Hepatocyte (in vitro differentiated cells): ENCODE measurements around the gene SSBP3. TPM values are rescaled to one million over a fixed set of nuclear protein-coding genes. Genes with fewer than 3 reads are reported as not detected.

Source experiments
- DNase-seq: peaks from one replicate; pipeline ENCODE4 v3.0.0-alpha.2; 2016; ENCODE audit warnings: low spot score
- H2AFZ ChIP-seq: fragments of 200-600 bp; sonication (generic); 2 replicates; pipeline ENCODE4 v1.6.0; 2016; ENCODE audit warnings: antibody characterized with exemption, mild to moderate bottlenecking
- H3K27ac ChIP-seq: fragments of 200-600 bp; sonication (generic); 2 replicates; pipeline ENCODE4 v1.5.1; 2016; ENCODE audit warnings: mild to moderate bottlenecking
- H3K27me3 ChIP-seq: fragments of 200-600 bp; sonication (generic); 2 replicates; pipeline ENCODE4 v1.6.1; 2016
- H3K36me3 ChIP-seq: fragments of 200-600 bp; sonication (generic); replicated peaks from 2 replicates; pipeline ENCODE4 v1.5.1; 2016; ENCODE audit warnings: low read depth; ENCODE audit not compliant: insufficient read depth
- H3K4me1 ChIP-seq: fragments of 200-600 bp; sonication (generic); 2 replicates; pipeline ENCODE4 v1.5.1; 2016; ENCODE audit warnings: mild to moderate bottlenecking, moderate library complexity; ENCODE audit not compliant: insufficient read depth
- H3K4me2 ChIP-seq: fragments of 200-600 bp; sonication (generic); 2 replicates; pipeline ENCODE4 v1.6.0; 2016
- H3K4me3 ChIP-seq: fragments of 200-600 bp; sonication (generic); 2 replicates; pipeline ENCODE4 v1.5.1; 2016; ENCODE audit warnings: mild to moderate bottlenecking
- H3K79me2 ChIP-seq: fragments of 200-600 bp; sonication (generic); 2 replicates; pipeline ENCODE4 v1.6.0; 2017; ENCODE audit warnings: mild to moderate bottlenecking
- H3K9me2 ChIP-seq: fragments of 200-600 bp; sonication (generic); replicated peaks from 2 replicates; pipeline ENCODE4 v1.6.0; 2017; ENCODE audit warnings: mild to moderate bottlenecking; ENCODE audit not compliant: insufficient read depth
- H3K9me3 ChIP-seq: fragments of 200-600 bp; sonication (generic); 2 replicates; pipeline ENCODE4 v1.5.1; 2016; ENCODE audit warnings: low read depth, mild to moderate bottlenecking
- H4K20me1 ChIP-seq: fragments of 200-600 bp; sonication (generic); 2 replicates; pipeline ENCODE4 v1.6.0; 2016; ENCODE audit warnings: mild to moderate bottlenecking; ENCODE audit not compliant: insufficient read depth, poor library complexity, severe bottlenecking
- EZH2 ChIP-seq: fragments of 200-600 bp; sonication (generic); IDR thresholded peaks from 2 replicates; pipeline ENCODE4 v1.6.1; 2016; ENCODE audit warnings: antibody characterized with exemption, mild to moderate bottlenecking, borderline replicate concordance
- EZH2phosphoT487 ChIP-seq: fragments of 200-600 bp; sonication (generic); IDR thresholded peaks from one replicate; pipeline ENCODE4 v1.6.1; 2018; ENCODE audit warnings: antibody characterized with exemption, mild to moderate bottlenecking, low read depth, moderate library complexity; ENCODE audit not compliant: unreplicated experiment, severe bottlenecking
- WGBS: methylation state at CpG from one replicate; pipeline ENCODE4 v1.1.6; 2016; ENCODE audit warnings: low lambda C conversion rate; ENCODE audit errors: missing lambda C conversion rate; 5-methylcytosine and 5-hydroxymethylcytosine counted together
- polyA plus RNA-seq: library from polyadenylated mRNA; unstranded; fragments of >200 nt; fragmentation: Nextera tagmentation; extraction: Ambion mirVana; gene quantifications from 2 replicates; pipeline ENCODE4 v1.2.1, GENCODE V29; 2016
- total RNA-seq: library from RNA; depleted of rRNA; stranded (reverse); fragments of >200 nt; gene quantifications from 2 replicates; pipeline ENCODE4 v1.2.3, GENCODE V29; 2014
- TF ChIP-seq, protein P1 (sequence below): fragments of 200-600 bp; sonication (generic); IDR thresholded peaks from 2 replicates; pipeline ENCODE4 v1.5.1; 2016; ENCODE audit warnings: antibody characterized with exemption, mild to moderate bottlenecking; ENCODE audit not compliant: poor library complexity

SSBP3 gene
- total and polyA plus RNA-seq, 2 experiments from 2014 or later = 25.8 to 47.2 TPM

GRCh38 chr1:54354899-54355298 is 51.3 kb downstream of the SSBP3 start:
- Histone ChIP-seq H4K20me1 (peaks cover 87% of the 10 kb centered on the region), H3K4me3 (no peak overlapping the region), H3K4me1 (peaks cover 40% of the 10 kb centered on the region), H3K27ac (peak overlapping the region; percentile 77), H3K79me2 (peaks cover 99% of the 10 kb centered on the region), H3K4me2 (peak overlapping the region; percentile 41), H3K27me3 (no peaks in the 10 kb centered on the region), H3K36me3 (no peaks in the 10 kb centered on the region), H3K9me2 (no peaks in the 10 kb centered on the region), H3K9me3 (no peaks in the 10 kb centered on the region), H2AFZ (no peak overlapping the region)
- no peak for DNase-seq
- WGBS = 48% methylated on average over 6 of the region's 6 CpGs
- TF ChIP-seq EZH2 = no peak
- no peak for TF ChIP-seq EZH2phosphoT487
- TF ChIP-seq, protein P1, sequence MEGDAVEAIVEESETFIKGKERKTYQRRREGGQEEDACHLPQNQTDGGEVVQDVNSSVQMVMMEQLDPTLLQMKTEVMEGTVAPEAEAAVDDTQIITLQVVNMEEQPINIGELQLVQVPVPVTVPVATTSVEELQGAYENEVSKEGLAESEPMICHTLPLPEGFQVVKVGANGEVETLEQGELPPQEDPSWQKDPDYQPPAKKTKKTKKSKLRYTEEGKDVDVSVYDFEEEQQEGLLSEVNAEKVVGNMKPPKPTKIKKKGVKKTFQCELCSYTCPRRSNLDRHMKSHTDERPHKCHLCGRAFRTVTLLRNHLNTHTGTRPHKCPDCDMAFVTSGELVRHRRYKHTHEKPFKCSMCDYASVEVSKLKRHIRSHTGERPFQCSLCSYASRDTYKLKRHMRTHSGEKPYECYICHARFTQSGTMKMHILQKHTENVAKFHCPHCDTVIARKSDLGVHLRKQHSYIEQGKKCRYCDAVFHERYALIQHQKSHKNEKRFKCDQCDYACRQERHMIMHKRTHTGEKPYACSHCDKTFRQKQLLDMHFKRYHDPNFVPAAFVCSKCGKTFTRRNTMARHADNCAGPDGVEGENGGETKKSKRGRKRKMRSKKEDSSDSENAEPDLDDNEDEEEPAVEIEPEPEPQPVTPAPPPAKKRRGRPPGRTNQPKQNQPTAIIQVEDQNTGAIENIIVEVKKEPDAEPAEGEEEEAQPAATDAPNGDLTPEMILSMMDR = no peak

- no peaks in the 10 kb centered on the region for H3K36me3 ChIP-seq
- no peak overlapping the region for H3K4me2 ChIP-seq
- H3K79me2 ChIP-seq = peaks cover 99% of the 10 kb centered on the region
- no peak overlapping the region for H3K27ac ChIP-seq
- peaks cover 82% of the 10 kb centered on the region for H4K20me1 ChIP-seq
- no peak for DNase-seq
- H3K9me2 ChIP-seq = no peaks in the 10 kb centered on the region
- no peak overlapping the region for H2AFZ ChIP-seq
- no peak overlapping the region for H3K4me3 ChIP-seq
- H3K4me1 ChIP-seq = peaks cover 40% of the 10 kb centered on the region
- no peaks in the 10 kb centered on the region for H3K9me3 ChIP-seq
- H3K27me3 ChIP-seq = no peaks in the 10 kb centered on the region
- TF ChIP-seq EZH2 (no peak), EZH2phosphoT487 (no peak)
- TF ChIP-seq, protein P1 = no peak
- 42% methylated on average over 4 of the region's 4 CpGs for WGBS
Measured at GRCh38 chr1:54353959-54354358, 52.2 kb downstream of the SSBP3 start.

DNA sequence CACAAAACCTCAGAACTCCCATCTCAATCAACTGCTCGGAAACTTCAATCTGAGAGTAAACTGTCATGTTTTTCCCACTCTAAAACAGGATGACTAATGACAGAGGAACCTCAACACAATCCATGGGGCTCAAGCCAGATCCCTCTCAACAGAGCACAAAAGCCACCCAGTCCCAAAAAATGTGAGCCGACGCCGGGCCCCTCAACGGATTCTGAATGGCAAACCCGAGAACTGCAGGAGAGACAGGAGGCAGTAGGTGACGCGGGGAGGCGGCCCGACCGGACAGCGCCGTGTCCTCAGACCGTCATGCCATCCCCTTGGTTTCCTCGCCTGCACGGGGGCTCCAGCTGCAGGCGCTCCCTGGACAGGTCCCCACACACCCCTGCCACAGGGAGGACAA is 53.4 kb downstream of the SSBP3 start:
- 86% methylated on average over 17 of the region's 17 CpGs for WGBS
- Histone ChIP-seq H4K20me1 (peaks cover 75% of the 10 kb centered on the region), H3K27me3 (no peaks in the 10 kb centered on the region), H3K79me2 (peaks cover 91% of the 10 kb centered on the region), H3K9me3 (no peaks in the 10 kb centered on the region), H3K4me3 (no peak overlapping the region), H3K27ac (no peak overlapping the region), H3K36me3 (no peaks in the 10 kb centered on the region), H3K4me1 (peaks cover 44% of the 10 kb centered on the region), H3K9me2 (no peaks in the 10 kb centered on the region), H2AFZ (no peak overlapping the region), H3K4me2 (no peak overlapping the region)
- no peak for TF ChIP-seq EZH2
- no peak for TF ChIP-seq EZH2phosphoT487
- TF ChIP-seq, protein P1 = no peak
- no peak for DNase-seq

DNA sequence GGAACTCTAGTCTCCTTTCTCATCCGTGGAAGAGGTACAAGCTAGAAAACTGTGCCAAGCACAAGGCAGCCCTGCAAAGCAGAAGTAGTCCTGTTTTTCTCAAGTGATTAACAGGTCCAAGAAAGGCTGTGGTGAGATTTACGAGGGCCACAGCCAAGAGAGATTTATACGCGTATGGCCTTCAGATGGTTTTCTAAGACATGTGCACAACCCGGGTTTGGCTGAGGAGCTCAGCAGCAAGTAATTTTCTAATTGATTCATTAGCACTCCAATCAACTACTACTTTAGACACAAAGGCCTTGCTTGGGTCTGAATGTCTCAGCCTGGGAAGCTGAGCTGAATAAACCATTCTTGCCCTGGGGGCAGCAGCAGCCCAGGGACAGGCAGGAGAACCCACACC is 55.8 kb downstream of the SSBP3 start:
- Histone ChIP-seq H2AFZ (no peak overlapping the region), H3K4me1 (peaks cover 23% of the 10 kb centered on the region), H3K4me3 (no peak overlapping the region), H3K27ac (no peak overlapping the region), H3K27me3 (no peaks in the 10 kb centered on the region), H3K9me3 (no peaks in the 10 kb centered on the region), H3K4me2 (no peak overlapping the region), H4K20me1 (peaks cover 67% of the 10 kb centered on the region), H3K9me2 (no peaks in the 10 kb centered on the region), H3K79me2 (peaks cover 90% of the 10 kb centered on the region), H3K36me3 (no peaks in the 10 kb centered on the region)
- TF ChIP-seq, protein P1 = no peak
- no peak for TF ChIP-seq EZH2phosphoT487
- TF ChIP-seq EZH2 = no peak
- DNase-seq = no peak
- 58% methylated on average over 5 of the region's 5 CpGs for WGBS
